Lung (tissue), 12 donors: ENCODE data around the gene SNX1. TPM values are rescaled to one million over a fixed set of nuclear protein-coding genes. Genes with fewer than 3 reads are reported as not detected.

Source experiments
- ATAC-seq: fragments of 200-7000 bp; cut with Tn5 transposase; one replicate; pipeline ENCODE4 v1.9.1; 2020; ENCODE audit warnings: moderate number of reproducible peaks; ENCODE audit not compliant: insufficient read depth, low FRiP score
- DNase-seq, 3 donors: peaks; one replicate each; pipeline ENCODE4 v3.0.0-alpha.2; 2013 to 2017
- H3K27ac ChIP-seq, 2 donors: one replicate each; pipeline ENCODE4 v1.5.1; 2013; ENCODE audit warnings: mild to moderate bottlenecking in 2 of 2, moderate library complexity in 2 of 2, control low read depth in 1 of 2, inconsistent platforms in 1 of 2, low read depth in 1 of 2, low read length in 1 of 2
- H3K27me3 ChIP-seq, 3 donors: one replicate each; pipeline ENCODE4 v1.5.1; 2013; ENCODE audit warnings: low read length in 2 of 3; ENCODE audit not compliant: control insufficient read depth in 3 of 3, insufficient read depth in 3 of 3
- H3K36me3 ChIP-seq, 4 donors: one replicate each; pipeline ENCODE4 v1.5.1; 2013; ENCODE audit warnings: low read length in 4 of 4, mild to moderate bottlenecking in 1 of 4, moderate library complexity in 1 of 4; ENCODE audit not compliant: control insufficient read depth in 4 of 4, insufficient read depth in 4 of 4
- H3K4me1 ChIP-seq, 5 donors: one replicate each; pipeline ENCODE4 v1.5.1; 2013; ENCODE audit warnings: low read length in 5 of 5, mild to moderate bottlenecking in 2 of 5, moderate library complexity in 1 of 5; ENCODE audit not compliant: control insufficient read depth in 5 of 5, insufficient read depth in 5 of 5
- H3K4me3 ChIP-seq: one replicate; pipeline ENCODE4 v1.5.1; 2013; ENCODE audit warnings: mild to moderate bottlenecking, control low read depth, moderate library complexity
- H3K9ac ChIP-seq, 2 donors: one replicate each; pipeline ENCODE4 v1.5.1; 2013; ENCODE audit warnings: low read length in 2 of 2, control low read depth in 1 of 2; ENCODE audit not compliant: insufficient read depth in 1 of 2
- H3K9me3 ChIP-seq, 4 donors: one replicate each; pipeline ENCODE4 v1.5.1; 2013; ENCODE audit warnings: low read length in 3 of 4, mild to moderate bottlenecking in 1 of 4, moderate library complexity in 1 of 4; ENCODE audit not compliant: control insufficient read depth in 4 of 4, insufficient read depth in 3 of 4
- WGBS, 2 donors: extraction: QIAGEN DNeasy Blood & Tissue Kit; methylation state at CpG; one replicate each; pipeline ENCODE4 v1.1.7; 2013; 5-methylcytosine and 5-hydroxymethylcytosine counted together
- polyA plus RNA-seq, 2 donors: library from polyadenylated mRNA; stranded (reverse); fragments of 200-250 nt; gene quantifications; one replicate each; pipeline ENCODE4 v1.2.1, GENCODE V29; 2013
- total RNA-seq, 2 donors: library from RNA; depleted of rRNA in 1 of 2; stranded (reverse); fragments of >200 nt in 1 of 2; gene quantifications; one replicate each; pipeline ENCODE4 v1.2.1, GENCODE V29; 2014 to 2021
- TF ChIP-seq, protein P1 (sequence below): IDR thresholded peaks from 2 replicates; pipeline ENCODE4 v1.5.1; 2012; ENCODE audit warnings: mild to moderate bottlenecking; ENCODE audit errors: control extremely low read depth, extremely low read depth
- donor health status: control.
- donor health status: control.
- donor health status: Bipolar disorder and iron deficiency.
- donor health status: healthy.
- donor health status: DM: yes; HTN: yes; CAD: no.

SNX1 gene
- total and polyA plus RNA-seq, 4 donors: 70.6 to 169 (median 109) TPM

DNA sequence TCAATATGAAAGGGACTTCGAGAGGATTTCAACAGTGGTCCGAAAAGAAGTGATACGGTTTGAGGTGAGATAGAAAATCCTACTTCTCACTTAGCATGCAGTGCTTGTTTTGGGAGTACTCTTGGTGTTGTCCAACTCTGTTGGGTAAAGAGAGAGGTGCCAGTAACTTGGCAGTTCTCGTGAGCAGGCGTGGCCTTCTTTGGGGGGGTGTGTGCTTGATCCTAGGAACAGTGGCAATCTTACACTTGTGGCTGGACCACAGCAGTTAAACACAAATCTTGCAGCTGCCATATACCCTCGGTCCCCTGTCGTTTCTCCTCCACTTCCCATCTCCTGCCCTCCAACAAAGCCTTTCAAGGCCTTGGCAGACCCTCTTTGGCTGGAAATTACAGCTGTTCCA lies 40.6 kb downstream of the SNX1 start:
- H3K27me3 ChIP-seq: no peaks in the 10 kb centered on the region
- H3K4me3 ChIP-seq: no peak overlapping the region
- H3K9me3 ChIP-seq: no peaks in the 10 kb centered on the region
- WGBS, 2 donors: 88 to 93% methylated on average over 7 of the region's 7 CpGs
- TF ChIP-seq, protein P1, sequence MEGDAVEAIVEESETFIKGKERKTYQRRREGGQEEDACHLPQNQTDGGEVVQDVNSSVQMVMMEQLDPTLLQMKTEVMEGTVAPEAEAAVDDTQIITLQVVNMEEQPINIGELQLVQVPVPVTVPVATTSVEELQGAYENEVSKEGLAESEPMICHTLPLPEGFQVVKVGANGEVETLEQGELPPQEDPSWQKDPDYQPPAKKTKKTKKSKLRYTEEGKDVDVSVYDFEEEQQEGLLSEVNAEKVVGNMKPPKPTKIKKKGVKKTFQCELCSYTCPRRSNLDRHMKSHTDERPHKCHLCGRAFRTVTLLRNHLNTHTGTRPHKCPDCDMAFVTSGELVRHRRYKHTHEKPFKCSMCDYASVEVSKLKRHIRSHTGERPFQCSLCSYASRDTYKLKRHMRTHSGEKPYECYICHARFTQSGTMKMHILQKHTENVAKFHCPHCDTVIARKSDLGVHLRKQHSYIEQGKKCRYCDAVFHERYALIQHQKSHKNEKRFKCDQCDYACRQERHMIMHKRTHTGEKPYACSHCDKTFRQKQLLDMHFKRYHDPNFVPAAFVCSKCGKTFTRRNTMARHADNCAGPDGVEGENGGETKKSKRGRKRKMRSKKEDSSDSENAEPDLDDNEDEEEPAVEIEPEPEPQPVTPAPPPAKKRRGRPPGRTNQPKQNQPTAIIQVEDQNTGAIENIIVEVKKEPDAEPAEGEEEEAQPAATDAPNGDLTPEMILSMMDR: no peak
- no peak overlapping the region for H3K27ac ChIP-seq
- DNase-seq: no peak
- peaks cover 0 to 5% (median 5%) of the 10 kb centered on the region in 5 donors for H3K4me1 ChIP-seq
- no peak overlapping the region for H3K9ac ChIP-seq
- ATAC-seq: no peak
- H3K36me3 ChIP-seq: peaks cover 34 to 57% (median 50%) of the 10 kb centered on the region in 4 donors

DNA sequence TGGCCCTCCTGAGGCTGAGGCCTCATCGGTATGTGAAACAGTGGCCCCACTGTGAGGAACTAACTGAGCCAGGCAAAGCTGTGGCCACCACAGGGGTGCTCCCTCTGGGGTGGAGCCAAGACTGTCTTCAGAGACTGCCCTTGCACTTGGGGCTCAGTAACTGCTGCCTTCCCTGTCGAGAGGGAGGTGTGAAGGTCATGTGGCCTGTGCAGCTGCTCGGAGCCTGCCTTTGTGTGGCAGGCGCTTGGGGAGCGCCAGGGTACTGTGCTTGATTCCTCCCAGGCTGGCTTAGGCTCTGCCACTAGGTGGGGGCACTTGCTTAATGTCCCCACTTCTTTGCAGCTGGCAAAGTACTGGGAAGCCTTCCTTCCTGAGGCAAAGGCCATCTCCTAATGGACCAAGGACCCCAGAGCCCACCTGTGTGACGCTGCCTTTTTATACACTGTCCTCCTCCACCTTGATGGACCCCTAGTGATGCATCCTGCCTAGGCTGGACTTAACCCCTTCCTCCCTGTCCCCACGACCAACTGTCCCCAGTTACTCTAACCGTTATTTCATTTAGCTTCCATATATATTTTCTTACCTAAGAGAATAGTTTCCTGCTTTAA lies 41.5 kb downstream of the SNX1 start:
- H3K4me3 ChIP-seq: no peak overlapping the region
- DNase-seq: no peak
- peaks cover 26 to 56% (median 45%) of the 10 kb centered on the region in 4 donors for H3K36me3 ChIP-seq
- no peak overlapping the region for H3K27ac ChIP-seq
- TF ChIP-seq, protein P1: no peak
- WGBS, 2 donors: 74 to 79% methylated on average over 8 of the region's 8 CpGs
- no peak overlapping the region for H3K9ac ChIP-seq
- H3K4me1 ChIP-seq: peaks cover 0 to 5% (median 5%) of the 10 kb centered on the region in 5 donors
- no peaks in the 10 kb centered on the region for H3K27me3 ChIP-seq
- no peaks in the 10 kb centered on the region for H3K9me3 ChIP-seq
- ATAC-seq: no peak

DNA sequence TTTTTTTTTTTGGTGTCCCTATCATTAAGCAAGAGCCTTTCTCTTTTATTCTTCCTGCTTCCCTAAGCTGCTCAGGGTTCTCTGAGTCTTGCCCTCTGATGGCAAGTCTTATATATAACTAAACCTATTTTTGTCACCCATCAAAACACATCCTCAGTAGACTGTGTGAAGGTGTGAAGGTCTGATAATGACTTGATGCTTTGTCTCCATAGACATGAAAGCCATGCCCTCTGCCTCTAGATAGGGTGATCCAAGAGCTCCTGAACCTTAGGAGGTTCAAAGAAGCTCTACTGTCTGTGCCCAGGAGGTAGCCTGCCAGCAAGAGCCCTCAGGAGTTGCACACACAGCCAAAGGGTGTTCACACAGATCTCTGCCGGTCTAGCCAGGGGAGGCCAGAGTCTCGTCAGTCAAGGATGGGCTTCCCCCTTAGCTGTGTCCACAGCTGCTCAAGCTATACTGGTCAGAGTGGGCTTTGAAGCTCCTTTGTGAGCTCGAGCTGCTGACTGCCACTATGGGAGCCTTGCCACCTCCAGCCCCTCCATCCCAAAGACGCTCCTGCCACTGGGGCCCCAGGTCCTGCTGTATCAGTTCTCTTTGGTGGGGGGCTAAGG lies 42.7 kb downstream of the SNX1 start:
- Histone ChIP-seq H3K4me3 (no peak overlapping the region), H3K36me3 (peaks cover 24 to 55% (median 39%) of the 10 kb centered on the region in 4 donors), H3K27ac (no peak overlapping the region), H3K9me3 (no peaks in the 10 kb centered on the region), H3K4me1 (peaks cover 0 to 5% (median 5%) of the 10 kb centered on the region in 5 donors), H3K9ac (no peak overlapping the region), H3K27me3 (no peaks in the 10 kb centered on the region)
- ATAC-seq: no peak
- TF ChIP-seq, protein P1: no peak
- WGBS, 2 donors: 92 to 94% methylated on average over 4 of the region's 4 CpGs
- no peak for DNase-seq
